ENCODE measurements around the gene PIGS. TPM values are rescaled to one million over a fixed set of nuclear protein-coding genes. Genes with fewer than 3 reads are reported as not detected.

PIGS gene
- total and polyA plus RNA-seq, 2 donors (not counting 1 experiment from before 2014, with no cell fraction given): 44.1 to 55.1 TPM

- Histone ChIP-seq H4K20me1 (ENCODE audit: control insufficient read depth, insufficient read depth, low read length, poor library complexity, severe bottlenecking) (peaks cover 7% of the 10 kb centered on the region), H3K4me2 (replicated peaks; ENCODE audit: low read depth, low read length, poor library complexity, severe bottlenecking) (peak within 1 kb of the TSS; percentile 85), H3K79me2 (ENCODE audit: control insufficient read depth, insufficient read depth, low read length) (peaks cover 19% of the 10 kb centered on the region), H3K36me3 (replicated peaks in 1 of 2; ENCODE audit: control extremely low read depth in 1 of 2, control insufficient read depth in 1 of 2, extremely low read depth in 1 of 2, insufficient read depth in 2 of 2, low read length in 1 of 2) (peaks cover 17 to 50% of the 10 kb centered on the region in 2 experiments), H3K27me3 (replicated peaks in 1 of 4; ENCODE audit: control extremely low read depth in 1 of 4, control insufficient read depth in 3 of 4, insufficient read depth in 4 of 4, low read length in 3 of 4) (no peaks in the 10 kb centered on the region), H3K9me3 (ENCODE audit: control extremely low read depth in 1 of 3, control insufficient read depth in 2 of 3, insufficient read depth in 1 of 3, low read length in 2 of 3) (no peaks in the 10 kb centered on the region), H3K4me3 (ENCODE audit: control extremely low read depth in 1 of 5, extremely low read depth in 1 of 5, insufficient read depth in 1 of 5, low read depth in 2 of 5, low read length in 4 of 5) (peak within 1 kb of the TSS; percentile 62 to 85 (median 78)), H3K27ac (ENCODE audit: low read length in 2 of 2) (peak within 1 kb of the TSS; percentile 91 to 97), H3K9ac (ENCODE audit: low read length) (peak within 1 kb of the TSS; percentile 74), H3K4me1 (ENCODE audit: control insufficient read depth in 2 of 2, insufficient read depth in 2 of 2, low read length in 2 of 2) (peaks cover 50 to 51% of the 10 kb centered on the region in 2 donors), H2AFZ (ENCODE audit: insufficient read depth, low read depth, low read length, poor library complexity, severe bottlenecking) (peak within 1 kb of the TSS; percentile 69)
- 2% methylated on average over 59 of the region's 67 CpGs for WGBS (ENCODE audit: insufficient coverage)
- no peak for TF ChIP-seq EZH2 (IDR thresholded peaks at IDR 0.05; ENCODE audit: borderline replicate concordance, insufficient read depth, low read depth, low read length, poor library complexity, severe bottlenecking)
- no peak for TF ChIP-seq CTCF (IDR thresholded peaks at IDR 0.05)
- H3K9me3 Mint-ChIP-seq (ENCODE audit: insufficient read depth): no peaks in the 10 kb centered on the region
- peaks cover 51% of the 10 kb centered on the region for H3K4me1 Mint-ChIP-seq
- no peaks in the 10 kb centered on the region for H3K27me3 Mint-ChIP-seq
- DNase-seq (peak; percentile 86), ATAC-seq (ENCODE audit: low read depth) (peak; percentile 75)
- intact Hi-C loops (cut with micrococcal nuclease): loop anchor here (1.0 kb wide), 4 partner anchors 15 to 47 kb away; partner anchors contain the start of genes PIGS and SPAG5
- peak within 1 kb of the TSS; percentile 95 for H3K4me3 Mint-ChIP-seq
- POLR2A ChIA-PET: interaction anchor here (0.6 to 3.3 kb wide), 5 partner anchors 18 to 371 kb away, joined by 3 to 14 read pairs (median 3); partner anchors contain the start of genes ALDOC and PIGS
- peak within 1 kb of the TSS; percentile 96 for H3K27ac Mint-ChIP-seq
- CTCF ChIA-PET: interaction anchor here (0.6 to 2.9 kb wide), 6 partner anchors 9 to 316 kb away, joined by 3 to 11 read pairs (median 4); no protein-coding TSS in a partner anchor
These were observed 18.9 kb downstream of the PIGS start, which contains the start of gene UNC119 for GRCh38 chr17:28552176-28552999. TSS of gene UNC119 (minus strand) at chr17:28552624. CDS start at chr17:28552557, 67 bp downstream.
